D721Med (cell line): ENCODE results near the gene CTNNA3.

Experiments
- DNase-seq: peaks from one replicate; pipeline ENCODE4 v3.0.0; 2011; ENCODE audit warnings: low spot score; ENCODE audit not compliant: insufficient read length
- FAIRE-seq: peaks from 2 replicates; lab custom pipeline; 2011; peaks lifted over from hg19 to GRCh38; lab: Jason Lieb, UNC
- CTCF ChIP-seq: IDR thresholded peaks from 2 replicates; pipeline ENCODE4 v1.5.1; 2012; ENCODE audit warnings: mild to moderate bottlenecking, control low read depth; ENCODE audit not compliant: insufficient read depth; ENCODE audit errors: missing control alignments

The CTNNA3 gene

GRCh38 chr10:66843396-66843795 lies 852.6 kb downstream of the CTNNA3 start:
- TF ChIP-seq CTCF = no peak
- FAIRE-seq (no peak), DNase-seq (no peak)

GRCh38 chr10:66842867-66843266 lies 853.1 kb downstream of the CTNNA3 start:
- no peak for TF ChIP-seq CTCF
- no peak for DNase-seq
- FAIRE-seq = no peak

GRCh38 chr10:66842371-66842770 lies 853.6 kb downstream of the CTNNA3 start:
- no peak for FAIRE-seq
- no peak for TF ChIP-seq CTCF
- no peak for DNase-seq

GRCh38 chr10:66838656-66839055 lies 857.3 kb downstream of the CTNNA3 start:
- TF ChIP-seq CTCF = no peak
- FAIRE-seq = no peak
- DNase-seq = no peak

- DNase-seq = no peak
- TF ChIP-seq CTCF = no peak
- FAIRE-seq = no peak
Measured at GRCh38 chr10:66837990-66838389, 858.0 kb downstream of the CTNNA3 start.

GRCh38 chr10:66837335-66837734 lies 858.7 kb downstream of the CTNNA3 start:
- no peak for DNase-seq
- no peak for TF ChIP-seq CTCF
- FAIRE-seq = no peak

- no peak for FAIRE-seq
- TF ChIP-seq CTCF = no peak
- no peak for DNase-seq
Measured at GRCh38 chr10:66836771-66837170, 859.2 kb downstream of the CTNNA3 start.
